ENCODE results near the gene TMEM128. TPM values are rescaled to one million over a fixed set of nuclear protein-coding genes. Genes with fewer than 3 reads are reported as not detected.

Gene TMEM128
- total RNA-seq, 1 donor from 2014 or later: 17.1 TPM

DNA sequence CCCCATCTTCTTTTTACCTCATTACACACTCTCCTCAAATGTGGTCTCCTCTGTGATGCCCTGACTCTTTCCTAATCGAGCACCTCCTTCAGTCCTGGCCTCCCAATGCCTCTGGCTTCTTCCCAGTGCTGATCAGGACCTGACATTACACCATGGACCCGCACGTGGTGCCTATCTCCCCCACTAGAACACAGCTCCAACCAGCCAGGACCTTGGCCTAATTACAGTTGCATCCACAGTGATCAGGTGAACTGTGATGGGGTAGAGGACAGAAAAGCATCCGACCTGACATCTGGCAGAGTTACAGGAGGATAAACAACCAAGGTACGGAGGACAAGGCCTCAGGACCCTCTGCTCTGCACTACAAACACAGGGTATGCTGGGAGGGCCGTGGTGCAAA is 29.5 kb upstream of the TMEM128 start:
- H3K36me3 Mint-ChIP-seq (ENCODE audit: low read depth): peaks cover 84% of the 10 kb centered on the region
- CTCF ChIA-PET: no interaction called here
- H3K27ac Mint-ChIP-seq: no peak overlapping the region

DNA sequence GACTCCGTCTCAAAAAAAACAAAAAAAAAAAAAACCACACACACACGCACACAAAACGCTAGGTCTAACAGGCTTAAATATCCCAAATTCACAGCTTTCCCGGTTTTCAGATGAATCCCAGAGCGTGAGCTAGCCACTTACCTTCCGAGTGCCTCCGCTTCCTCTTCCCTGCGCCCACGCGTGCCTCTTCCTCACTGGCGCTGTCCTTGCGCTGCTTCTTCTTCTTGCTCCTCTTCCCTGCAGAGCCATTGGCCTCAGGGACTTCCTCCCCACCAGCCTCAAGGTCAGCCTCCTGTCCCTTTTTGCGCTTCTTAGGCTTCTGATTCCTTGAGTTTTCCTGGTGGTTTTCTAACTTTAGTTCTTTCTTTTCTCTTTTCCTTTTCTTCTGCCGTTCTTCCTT is 26.2 kb upstream of the TMEM128 start:
- ChIA-PET POLR2A (no interaction called here), CTCF (no interaction called here)
- H3K27ac Mint-ChIP-seq: no peak overlapping the region
- H3K4me3 Mint-ChIP-seq: no peak overlapping the region
- H3K27me3 Mint-ChIP-seq: no peaks in the 10 kb centered on the region
- TF ChIP-seq, protein P1, sequence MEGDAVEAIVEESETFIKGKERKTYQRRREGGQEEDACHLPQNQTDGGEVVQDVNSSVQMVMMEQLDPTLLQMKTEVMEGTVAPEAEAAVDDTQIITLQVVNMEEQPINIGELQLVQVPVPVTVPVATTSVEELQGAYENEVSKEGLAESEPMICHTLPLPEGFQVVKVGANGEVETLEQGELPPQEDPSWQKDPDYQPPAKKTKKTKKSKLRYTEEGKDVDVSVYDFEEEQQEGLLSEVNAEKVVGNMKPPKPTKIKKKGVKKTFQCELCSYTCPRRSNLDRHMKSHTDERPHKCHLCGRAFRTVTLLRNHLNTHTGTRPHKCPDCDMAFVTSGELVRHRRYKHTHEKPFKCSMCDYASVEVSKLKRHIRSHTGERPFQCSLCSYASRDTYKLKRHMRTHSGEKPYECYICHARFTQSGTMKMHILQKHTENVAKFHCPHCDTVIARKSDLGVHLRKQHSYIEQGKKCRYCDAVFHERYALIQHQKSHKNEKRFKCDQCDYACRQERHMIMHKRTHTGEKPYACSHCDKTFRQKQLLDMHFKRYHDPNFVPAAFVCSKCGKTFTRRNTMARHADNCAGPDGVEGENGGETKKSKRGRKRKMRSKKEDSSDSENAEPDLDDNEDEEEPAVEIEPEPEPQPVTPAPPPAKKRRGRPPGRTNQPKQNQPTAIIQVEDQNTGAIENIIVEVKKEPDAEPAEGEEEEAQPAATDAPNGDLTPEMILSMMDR (IDR thresholded peaks at IDR 0.05): no peak
- intact Hi-C loops (cut with micrococcal nuclease): no loop called here
- H3K4me1 Mint-ChIP-seq: no peaks in the 10 kb centered on the region
- ATAC-seq (ENCODE audit: low read depth) (no peak), DNase-seq (no peak)
- H3K9me3 Mint-ChIP-seq: no peaks in the 10 kb centered on the region
- H3K36me3 Mint-ChIP-seq (ENCODE audit: low read depth): peaks cover 81% of the 10 kb centered on the region

More for the DNA sequence above, 29.5 kb upstream of the TMEM128 start:
- Mint-ChIP-seq H3K4me1 (no peaks in the 10 kb centered on the region), H3K4me3 (no peak overlapping the region), H3K27me3 (no peaks in the 10 kb centered on the region), H3K9me3 (no peaks in the 10 kb centered on the region)
- no peak for DNase-seq
- intact Hi-C loops (cut with micrococcal nuclease): no loop called here
- no peak for ATAC-seq (ENCODE audit: low read depth)
- POLR2A ChIA-PET: no interaction called here
- TF ChIP-seq, protein P1 (IDR thresholded peaks at IDR 0.05): no peak

DNA sequence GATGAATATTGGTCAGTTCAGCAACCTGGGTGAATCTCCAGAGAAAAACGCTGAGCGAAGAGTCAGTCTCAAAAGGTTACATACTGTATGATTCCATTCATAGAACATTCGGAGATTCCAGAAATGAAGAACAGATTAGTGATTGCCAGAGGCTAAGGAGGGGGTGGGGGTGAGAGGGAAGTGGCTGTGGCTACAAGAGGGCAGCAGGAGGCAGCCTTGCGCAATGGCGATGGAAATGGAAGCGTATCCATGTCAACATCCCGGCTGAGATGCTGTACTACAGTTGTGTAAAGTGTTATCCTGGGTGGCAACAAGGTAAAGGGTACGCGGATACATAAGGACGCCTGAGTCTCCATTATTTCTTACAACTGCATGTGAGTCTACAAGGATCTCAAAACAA is 23.9 kb upstream of the TMEM128 start:
- Mint-ChIP-seq H3K36me3 (ENCODE audit: low read depth) (peaks cover 80% of the 10 kb centered on the region), H3K27ac (no peak overlapping the region), H3K27me3 (no peaks in the 10 kb centered on the region), H3K4me1 (no peaks in the 10 kb centered on the region), H3K9me3 (no peaks in the 10 kb centered on the region), H3K4me3 (no peak overlapping the region)
- intact Hi-C loops (cut with micrococcal nuclease): no loop called here
- POLR2A ChIA-PET: no interaction called here
- DNase-seq: no peak
- TF ChIP-seq, protein P1 (IDR thresholded peaks at IDR 0.05): no peak
- no peak for ATAC-seq (ENCODE audit: low read depth)
- CTCF ChIA-PET: no interaction called here

DNA sequence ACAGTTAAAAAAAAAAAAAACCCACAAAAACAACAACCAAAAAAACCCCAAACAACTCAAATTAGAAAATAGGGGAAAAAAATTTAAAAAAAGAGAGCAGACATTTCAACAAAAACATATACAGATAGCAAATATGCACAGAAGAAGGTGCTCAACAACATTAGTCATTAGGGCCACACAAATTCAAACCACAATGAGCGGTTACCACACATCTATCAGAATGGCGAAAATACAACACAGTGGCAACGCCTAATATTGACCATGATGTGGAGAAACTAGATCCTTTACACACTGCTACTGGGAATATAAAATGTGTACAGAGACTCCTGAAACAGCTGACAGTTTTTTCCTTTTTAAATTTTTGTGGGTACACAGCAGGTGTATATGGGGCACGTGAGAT is 22.5 kb upstream of the TMEM128 start:
- ATAC-seq (ENCODE audit: low read depth) (no peak), DNase-seq (no peak)
- ChIA-PET POLR2A (no interaction called here), CTCF (no interaction called here)
- H3K9me3 Mint-ChIP-seq: no peaks in the 10 kb centered on the region
- H3K36me3 Mint-ChIP-seq (ENCODE audit: low read depth): peaks cover 70% of the 10 kb centered on the region
- no peaks in the 10 kb centered on the region for H3K4me1 Mint-ChIP-seq
- no peak overlapping the region for H3K27ac Mint-ChIP-seq
- TF ChIP-seq, protein P1 (IDR thresholded peaks at IDR 0.05): no peak
- no peaks in the 10 kb centered on the region for H3K27me3 Mint-ChIP-seq
- no peak overlapping the region for H3K4me3 Mint-ChIP-seq
- intact Hi-C loops (cut with micrococcal nuclease): no loop called here

DNA sequence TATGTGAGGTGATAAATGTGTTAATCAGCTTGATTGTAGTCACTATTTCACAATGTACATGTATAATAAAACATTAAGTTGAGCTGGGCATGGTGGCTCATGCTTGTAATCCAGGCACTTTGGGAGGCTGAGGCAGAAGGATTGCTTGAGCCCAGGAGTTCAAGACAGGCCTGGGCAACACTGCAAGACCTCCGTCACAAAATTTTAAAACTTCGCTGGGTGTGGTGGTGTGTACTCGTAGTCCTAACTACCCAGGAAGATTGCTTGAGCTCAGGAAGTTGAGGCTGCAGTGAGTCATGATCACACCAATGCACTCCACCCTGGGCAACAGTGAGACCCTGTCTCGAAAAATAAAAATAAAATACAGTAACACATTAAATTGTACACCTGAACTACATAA is 21.8 kb upstream of the TMEM128 start:
- no peaks in the 10 kb centered on the region for H3K9me3 Mint-ChIP-seq

More for the DNA sequence above, 21.8 kb upstream of the TMEM128 start:
- Mint-ChIP-seq H3K27me3 (no peaks in the 10 kb centered on the region), H3K36me3 (ENCODE audit: low read depth) (peaks cover 64% of the 10 kb centered on the region), H3K4me1 (no peaks in the 10 kb centered on the region), H3K4me3 (no peak overlapping the region), H3K27ac (no peak overlapping the region)
- DNase-seq: no peak
- TF ChIP-seq, protein P1 (IDR thresholded peaks at IDR 0.05): no peak
- intact Hi-C loops (cut with micrococcal nuclease): no loop called here
- POLR2A ChIA-PET: no interaction called here
- CTCF ChIA-PET: no interaction called here
- no peak for ATAC-seq (ENCODE audit: low read depth)
